Measurements from ENCODE around the gene MYH16.

- TF ChIP-seq, protein P1, sequence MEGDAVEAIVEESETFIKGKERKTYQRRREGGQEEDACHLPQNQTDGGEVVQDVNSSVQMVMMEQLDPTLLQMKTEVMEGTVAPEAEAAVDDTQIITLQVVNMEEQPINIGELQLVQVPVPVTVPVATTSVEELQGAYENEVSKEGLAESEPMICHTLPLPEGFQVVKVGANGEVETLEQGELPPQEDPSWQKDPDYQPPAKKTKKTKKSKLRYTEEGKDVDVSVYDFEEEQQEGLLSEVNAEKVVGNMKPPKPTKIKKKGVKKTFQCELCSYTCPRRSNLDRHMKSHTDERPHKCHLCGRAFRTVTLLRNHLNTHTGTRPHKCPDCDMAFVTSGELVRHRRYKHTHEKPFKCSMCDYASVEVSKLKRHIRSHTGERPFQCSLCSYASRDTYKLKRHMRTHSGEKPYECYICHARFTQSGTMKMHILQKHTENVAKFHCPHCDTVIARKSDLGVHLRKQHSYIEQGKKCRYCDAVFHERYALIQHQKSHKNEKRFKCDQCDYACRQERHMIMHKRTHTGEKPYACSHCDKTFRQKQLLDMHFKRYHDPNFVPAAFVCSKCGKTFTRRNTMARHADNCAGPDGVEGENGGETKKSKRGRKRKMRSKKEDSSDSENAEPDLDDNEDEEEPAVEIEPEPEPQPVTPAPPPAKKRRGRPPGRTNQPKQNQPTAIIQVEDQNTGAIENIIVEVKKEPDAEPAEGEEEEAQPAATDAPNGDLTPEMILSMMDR (IDR thresholded peaks at IDR 0.05): no peak
- TF ChIP-seq EZH2 (IDR thresholded peaks at IDR 0.05) (no peak), EZH2phosphoT487 (IDR thresholded peaks at IDR 0.05) (no peak)
Observed at GRCh38 chr7:99301496-99301895, 28.9 kb downstream of the MYH16 start.
